Cortex of kidney (tissue), 1 donor: Measurements from ENCODE around the gene PKNOX1.
"Not testable (repeated sequence)": the region's sequence is repeated elsewhere in the genome, so short reads cannot be mapped to it uniquely, and the experiment has no call there.

Experiments
- DNase-seq: peaks from one replicate; lab custom pipeline; 2025; lab: John Stamatoyannopoulos, UW

The PKNOX1 gene

GRCh38 chr21:43053112-43053511 is 78.8 kb downstream of the PKNOX1 start:
- DNase-seq: not testable (repeated sequence)

- DNase-seq: not testable (repeated sequence)
Measured at GRCh38 chr21:43062955-43063664, 88.7 kb downstream of the PKNOX1 start.

GRCh38 chr21:43064265-43064917 is 90.0 kb downstream of the PKNOX1 start:
- DNase-seq: not testable (repeated sequence)

GRCh38 chr21:43065991-43066390 is 91.6 kb downstream of the PKNOX1 start:
- not testable (repeated sequence) for DNase-seq

- not testable (repeated sequence) for DNase-seq
Measured at GRCh38 chr21:43066690-43067089, 92.3 kb downstream of the PKNOX1 start.

- DNase-seq: not testable (repeated sequence)
Measured at GRCh38 chr21:43068065-43068464, 93.7 kb downstream of the PKNOX1 start.

- not testable (repeated sequence) for DNase-seq
Measured at GRCh38 chr21:43069682-43070081, 95.3 kb downstream of the PKNOX1 start.

GRCh38 chr21:43072742-43073141 is 98.4 kb downstream of the PKNOX1 start:
- not testable (repeated sequence) for DNase-seq

GRCh38 chr21:43074401-43075169 is 100.2 kb downstream of the PKNOX1 start:
- not testable (repeated sequence) for DNase-seq

GRCh38 chr21:43075170-43076022 is 101.0 kb downstream of the PKNOX1 start, which contains the start of gene CBS:
Gene CBS (minus strand): TSS chr21:43075835. CDS start chr21:43072193, 3,642 bp downstream.
- DNase-seq: not testable (repeated sequence)

- not testable (repeated sequence) for DNase-seq
Measured at GRCh38 chr21:43076023-43076637, 101.8 kb downstream of the PKNOX1 start.

- not testable (repeated sequence) for DNase-seq
Measured at GRCh38 chr21:43076643-43077042, 102.3 kb downstream of the PKNOX1 start.

GRCh38 chr21:43082587-43083300 is 108.4 kb downstream of the PKNOX1 start:
- not testable (repeated sequence) for DNase-seq
